ENCODE data around the gene KLF9.

GRCh38 chr9:70421272-70422180 is 7.1 kb upstream of the KLF9 start:
- TF ChIP-seq ZNF2 (tag by site-specific recombination; IDR thresholded peaks at IDR 0.05) = no peak
- TF ChIP-seq ZNF148 (tag by site-specific recombination; IDR thresholded peaks at IDR 0.05; ENCODE audit: borderline replicate concordance) = no peak
- no peak for TF ChIP-seq CTCF (tag by site-specific recombination; IDR thresholded peaks at IDR 0.05)
- TF ChIP-seq ZNF426 (tag by site-specific recombination; IDR thresholded peaks at IDR 0.05) = no peak
- no peak for TF ChIP-seq ZNF530 (tag by site-specific recombination; IDR thresholded peaks at IDR 0.05; ENCODE audit: low read depth)
- no peak for TF ChIP-seq KLF7 (tag by site-specific recombination; IDR thresholded peaks at IDR 0.05; ENCODE audit: borderline replicate concordance)
- no peak for TF ChIP-seq ZSCAN30 (tag by site-specific recombination; IDR thresholded peaks at IDR 0.05)
- no peak for TF ChIP-seq ZNF514 (tag by site-specific recombination; IDR thresholded peaks at IDR 0.05)
- peak; percentile 95 for TF ChIP-seq PRDM10 (tag by site-specific recombination; IDR thresholded peaks at IDR 0.05)
- TF ChIP-seq ZNF747 (tag by site-specific recombination; IDR thresholded peaks at IDR 0.05) = no peak
- TF ChIP-seq PBX3 (CRISPR knock-in tag; IDR thresholded peaks at IDR 0.05) = no peak
- TF ChIP-seq ELK4 (IDR thresholded peaks at IDR 0.05; ENCODE audit: borderline replicate concordance, low read depth, low read length) = no peak

All from HEK293 (cell line).